A549 treated with CpdA at 1 μM for 4 hours (cell line): ENCODE results near the gene RASA4B. TPM values are rescaled to one million over a fixed set of nuclear protein-coding genes. Genes with fewer than 3 reads are reported as not detected.

Source experiments
- total RNA-seq: library from RNA; stranded (reverse); fragments of 200-300 nt; extraction: Qiagen RNA extraction; gene quantifications from 5 replicates; pipeline ENCODE4 v1.2.3, GENCODE V29; 2022; ENCODE audit warnings: low read depth

Gene RASA4B
- 0.89 to 2.3 TPM (median 1.5 TPM) in 5 replicates for total RNA-seq

DNA sequence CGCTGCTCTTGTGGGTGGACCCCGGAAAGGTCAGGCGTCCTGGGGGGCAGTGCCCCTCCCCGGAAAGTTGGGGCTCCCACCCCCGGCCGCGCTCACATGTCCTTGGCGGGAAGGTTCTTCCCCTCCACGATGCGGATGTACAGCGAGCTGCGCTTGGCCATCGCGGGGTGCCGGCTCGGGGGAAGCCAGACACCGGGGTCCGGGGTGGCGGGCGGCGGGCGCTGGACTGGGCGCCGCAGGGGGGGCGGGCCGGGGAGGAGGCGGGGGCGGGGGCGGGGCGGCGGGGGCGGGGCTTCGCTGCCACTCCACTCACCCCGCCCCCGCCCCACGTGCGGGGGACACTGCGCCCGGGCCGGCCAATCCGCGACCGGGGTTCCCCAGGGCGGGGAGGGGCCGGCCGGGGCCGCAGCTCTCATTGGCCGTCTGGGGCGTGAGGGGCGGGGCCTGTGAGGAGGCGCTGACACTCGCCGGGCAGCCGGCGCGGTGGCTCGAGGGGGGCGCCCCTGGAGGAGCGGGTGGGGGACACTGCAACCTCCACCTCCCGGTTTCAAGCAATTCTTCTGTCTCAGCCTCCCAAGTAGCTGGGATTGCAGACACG lies at the start of gene RASA4B:
Gene RASA4B (minus strand): TSS at position 228 of the 598 bp plus-strand sequence. CDS start 67 bp downstream, at position 161.

GRCh38 chr7:102550808-102551422 lies 33.3 kb upstream of the RASA4B start, which contains the start of gene SPDYE2:
Gene SPDYE2 (plus strand): TSS chr7:102551226. CDS start chr7:102553256, 2,030 bp downstream.

DNA sequence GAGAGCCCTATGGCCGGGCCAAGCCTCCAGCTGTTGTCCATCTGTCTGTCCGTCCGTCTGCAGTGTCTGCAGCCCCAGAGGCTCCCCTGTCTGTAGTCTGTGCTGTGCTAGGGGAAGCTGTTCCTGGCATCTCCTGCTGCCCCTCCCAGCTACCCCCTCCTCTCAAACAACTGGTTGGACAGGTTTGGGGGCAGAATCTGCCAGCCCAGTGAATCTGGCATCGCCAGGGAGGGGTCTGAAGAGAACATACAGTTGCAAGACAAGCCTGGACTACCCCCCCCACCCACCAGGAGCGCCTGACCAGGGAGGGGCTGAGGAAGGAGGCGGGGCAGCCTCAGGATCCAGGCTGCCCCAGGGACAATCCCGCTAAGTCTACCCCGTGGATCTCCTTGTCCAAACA lies 26.0 kb upstream of the RASA4B start, which contains the start of gene UPK3BL2:
Gene UPK3BL2 (minus strand): TSS at position 101 of the 400 bp plus-strand sequence. CDS start 60 bp downstream, at position 41.

DNA sequence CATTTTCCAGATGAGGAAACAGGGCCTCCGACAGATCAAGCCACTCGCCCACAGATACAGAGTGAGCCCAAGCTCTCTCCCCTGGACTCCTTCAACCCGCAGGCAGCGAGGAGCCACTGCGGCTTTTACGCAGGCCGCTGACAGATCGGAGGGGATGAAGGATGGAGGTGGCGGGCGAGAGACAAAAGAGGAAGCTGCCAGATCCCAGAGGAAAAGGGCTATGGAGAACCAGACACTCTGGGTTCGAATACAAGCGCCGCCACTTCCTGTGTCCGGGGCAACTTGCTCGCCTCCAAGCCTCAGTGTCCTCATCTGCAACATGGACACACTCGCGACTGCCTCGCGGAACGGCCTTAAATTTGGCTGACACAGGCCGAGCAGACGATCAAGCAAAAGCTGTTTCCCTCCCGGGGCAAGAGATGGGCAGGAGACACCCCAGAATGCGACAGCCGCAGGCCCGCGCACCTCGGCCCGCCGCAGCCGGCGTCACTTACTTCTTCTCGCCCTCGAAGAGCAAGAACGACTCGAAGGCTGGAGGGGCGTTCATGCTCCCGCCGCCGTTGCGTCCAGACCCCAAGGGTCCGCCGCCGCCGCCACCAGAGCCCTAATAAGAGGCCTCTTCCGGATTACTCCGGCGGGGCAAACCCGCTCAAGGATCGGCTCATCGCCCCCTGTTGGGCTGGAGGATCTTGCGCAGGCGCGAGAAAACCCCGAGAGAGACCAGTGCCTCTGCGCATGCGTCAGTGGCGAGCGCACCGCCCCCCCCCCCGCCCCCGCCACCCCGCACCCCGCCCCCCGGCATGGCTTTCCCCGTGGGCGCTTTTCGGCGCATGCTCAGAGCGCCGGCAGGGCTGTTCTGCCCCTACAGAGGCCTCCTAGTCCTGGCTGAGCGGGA lies 39.0 kb downstream of the RASA4B start, which contains the start of gene POLR2J:
Gene POLR2J (minus strand): TSS at position 609 of the 895 bp plus-strand sequence. CDS start 62 bp downstream, at position 547.

DNA sequence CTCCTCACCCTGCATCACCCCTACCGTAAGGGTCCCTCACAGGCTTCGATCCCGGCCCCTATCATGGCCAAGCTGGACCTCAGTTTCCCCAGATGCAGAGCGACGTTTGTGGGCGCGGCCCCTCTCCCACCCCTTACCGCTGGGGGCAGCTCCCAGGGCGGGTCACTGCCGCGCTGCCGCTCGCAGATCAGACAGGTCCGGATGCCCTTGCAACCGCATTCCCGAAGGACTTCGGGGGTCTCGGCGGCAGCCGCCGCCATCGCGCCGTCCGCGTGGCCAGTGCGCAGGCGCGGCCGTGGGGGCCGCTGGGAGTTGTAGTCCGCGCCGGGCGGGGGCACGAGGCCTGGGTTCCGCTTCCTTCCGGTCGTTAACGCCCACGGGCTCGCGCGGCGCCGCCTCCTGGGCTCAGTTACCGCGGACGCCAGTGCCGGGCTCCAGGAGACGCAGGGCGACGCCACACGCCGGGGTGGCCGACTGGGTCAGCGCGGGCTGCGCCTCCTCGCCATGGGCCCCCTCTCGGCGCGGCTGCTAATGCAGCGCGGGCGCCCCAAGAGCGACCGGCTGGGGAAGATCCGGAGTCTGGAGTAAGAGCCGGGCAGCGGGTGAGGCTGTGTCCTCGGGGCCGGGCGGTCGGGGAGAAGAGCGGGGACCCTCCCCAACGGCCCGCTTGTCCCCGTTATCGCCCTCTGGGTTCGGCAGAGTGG lies 52.8 kb downstream of the RASA4B start, which contains the start of the genes ALKBH4 and LRWD1:
Gene ALKBH4 (minus strand): TSS at position 287 of the 704 bp plus-strand sequence. CDS start 27 bp downstream, at position 260.
Gene LRWD1 (plus strand): TSS at position 408 of the 704 bp plus-strand sequence. CDS start 97 bp downstream, at position 505.

DNA sequence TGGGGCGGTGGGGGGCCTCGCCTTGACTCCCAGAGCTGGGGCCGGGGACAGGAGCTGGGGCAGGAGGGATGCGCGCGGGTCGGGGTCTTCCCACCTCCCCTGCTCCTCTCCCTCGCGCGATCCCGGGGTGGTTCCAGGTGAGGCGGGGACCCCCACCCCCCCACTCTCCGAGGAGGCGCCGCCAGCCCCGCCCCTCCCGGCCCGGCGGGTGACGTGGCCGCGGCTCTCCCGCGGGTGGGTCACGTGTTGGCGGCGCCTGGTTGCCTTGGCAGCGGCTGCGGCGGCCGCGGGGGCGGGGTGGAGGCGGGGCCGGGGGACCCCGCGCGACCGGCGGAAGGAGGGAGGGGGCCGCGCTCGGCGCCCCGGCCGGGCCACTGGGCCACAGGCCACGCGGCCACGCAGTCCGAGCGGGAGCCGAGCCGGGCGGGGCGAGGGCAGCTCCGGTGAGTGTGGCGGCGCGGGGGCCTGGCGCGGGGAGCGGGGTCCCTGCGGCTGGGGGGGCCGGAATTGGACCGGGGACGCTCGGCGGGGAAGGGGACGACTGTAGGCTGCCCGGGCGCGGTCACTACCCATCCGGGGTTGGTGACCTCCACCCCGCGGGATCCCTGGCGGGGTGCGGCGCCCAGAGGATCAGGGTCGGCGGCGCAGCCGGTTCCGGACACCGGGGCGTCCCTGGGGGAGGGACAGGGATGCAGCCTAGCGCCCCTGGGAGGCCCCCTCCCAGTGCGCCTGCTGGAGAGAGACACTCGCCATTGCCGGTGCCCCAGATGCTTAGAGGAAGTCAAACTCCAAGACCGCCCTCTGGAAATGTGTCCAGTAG lies 84.1 kb downstream of the RASA4B start, which contains the start of gene ORAI2:
Gene ORAI2 (plus strand): TSS at position 357 of the 820 bp plus-strand sequence. CDS start 5,382 bp downstream, outside the sequence.

Other genes with a start within 250 kb of the RASA4B start
- gene SH2B2, start 230.9 kb downstream of the RASA4B start, total RNA-seq, result 2.1 to 3.7 TPM (median 3.5 TPM) in 5 replicates
- gene SPDYE6, start 161.3 kb downstream of the RASA4B start, total RNA-seq, result not detected in 5 replicates
- gene PRKRIP1, start 121.4 kb downstream of the RASA4B start, total RNA-seq, result 21.5 to 25.8 TPM (median 23.1 TPM) in 5 replicates
- 29.6 to 38.7 TPM (median 32.1 TPM) in 5 replicates for gene ORAI2, start 84.2 kb downstream of the RASA4B start, total RNA-seq
- 9.0 to 13.3 TPM (median 11.9 TPM) in 5 replicates for gene ALKBH4, start 52.9 kb downstream of the RASA4B start, total RNA-seq
- gene LRWD1, start 52.8 kb downstream of the RASA4B start, total RNA-seq, result 21.5 to 39.8 TPM (median 30.8 TPM) in 5 replicates
- 107 to 116 TPM (median 110 TPM) in 5 replicates for gene POLR2J, start 38.9 kb downstream of the RASA4B start, total RNA-seq
- gene UPK3BL2, start 25.9 kb upstream of the RASA4B start, total RNA-seq, result 2.3 to 3.1 TPM (median 2.4 TPM) in 5 replicates
- not detected in 5 replicates for gene SPDYE2, start 33.4 kb upstream of the RASA4B start, total RNA-seq
- gene POLR2J3, start 54.8 kb upstream of the RASA4B start, total RNA-seq, result 15.3 to 41.1 TPM (median 26.1 TPM) in 5 replicates
- gene RASA4, start 99.0 kb upstream of the RASA4B start, total RNA-seq, result 2.1 to 3.4 TPM (median 2.4 TPM) in 5 replicates
- 8.6 to 16.5 TPM (median 13.2 TPM) in 5 replicates for gene UPK3BL1, start 125.0 kb upstream of the RASA4B start, total RNA-seq
- not detected in 5 replicates for gene SPDYE2B, start 132.5 kb upstream of the RASA4B start, total RNA-seq
- gene POLR2J2, start 153.9 kb upstream of the RASA4B start, total RNA-seq, result 0.12 to 0.87 TPM (median 0.61 TPM) in 5 replicates
- 6.7 to 8.2 TPM (median 7.6 TPM) in 5 replicates for gene FAM185A, start 231.2 kb upstream of the RASA4B start, total RNA-seq